Activated B cell treated with CpG ODN at 0.5 μM for 24 hours (primary cell): ENCODE results near the gene FAM200A. TPM values are rescaled to one million over a fixed set of nuclear protein-coding genes. Genes with fewer than 3 reads are reported as not detected.

Experiments
- ATAC-seq: fragments of 200-7000 bp; cut with Tn5 transposase; one replicate; pipeline ENCODE4 v1.10.0; 2021; ENCODE audit warnings: low read depth, mild to moderate bottlenecking, moderate library complexity
- CTCF ChIA-PET: fragments of 350-600 bp; sonication (Branson Sonifier 250); formaldehyde crosslinking; loops from one replicate; lab custom pipeline; 2021; ENCODE audit warnings: antibody characterized with exemption; lab: Charles Lee
- POLR2A ChIA-PET: fragments of 350-600 bp; sonication (Branson Sonifier 250); formaldehyde crosslinking; loops from one replicate; lab custom pipeline; 2021; ENCODE audit warnings: antibody characterized with exemption; lab: Charles Lee
- DNase-seq: peaks from one replicate; pipeline ENCODE4 v3.0.0; 2022
- H3K27ac Mint-ChIP-seq: one replicate; pipeline ENCODE4 v1.8.0; 2020; ENCODE audit warnings: mixed read lengths
- H3K27me3 Mint-ChIP-seq: one replicate; pipeline ENCODE4 v1.8.0; 2021; ENCODE audit warnings: mixed read lengths
- H3K36me3 Mint-ChIP-seq: one replicate; pipeline ENCODE4 v1.8.0; 2021; ENCODE audit warnings: low read depth, mixed read lengths
- H3K4me1 Mint-ChIP-seq: one replicate; pipeline ENCODE4 v1.8.0; 2021; ENCODE audit warnings: mixed read lengths
- H3K4me3 Mint-ChIP-seq: one replicate; pipeline ENCODE4 v1.8.0; 2020; ENCODE audit warnings: mild to moderate bottlenecking, mixed read lengths
- H3K9me3 Mint-ChIP-seq: one replicate; pipeline ENCODE4 v1.8.0; 2020; ENCODE audit warnings: mixed read lengths
- CTCF ChIP-seq: fragments of 200-600 bp; IDR thresholded peaks from one replicate; pipeline ENCODE4 v1.8.0; 2022; ENCODE audit warnings: antibody characterized with exemption, mild to moderate bottlenecking
- intact Hi-C: fragments of 100-400 bp; cut with micrococcal nuclease; formaldehyde crosslinking; loops from one replicate; pipeline ENCODE4 v1.15.1; 2024
- total RNA-seq: library from RNA; stranded (reverse); gene quantifications from 2 replicates; pipeline ENCODE4 v1.2.3, GENCODE V29; 2022

The FAM200A gene
- total RNA-seq, 1 donor from 2014 or later = 9.3 TPM

GRCh38 chr7:99543081-99543671, 8.7 kb downstream of the FAM200A start:
- DNase-seq = no peak
- peaks cover 18% of the 10 kb centered on the region for H3K9me3 Mint-ChIP-seq
- ChIA-PET POLR2A (no interaction called here), CTCF (no interaction called here)
- H3K4me3 Mint-ChIP-seq = no peak overlapping the region
- H3K27ac Mint-ChIP-seq = no peak overlapping the region
- H3K4me1 Mint-ChIP-seq = no peaks in the 10 kb centered on the region
- intact Hi-C loops = no loop called here
- H3K27me3 Mint-ChIP-seq = no peaks in the 10 kb centered on the region
- peaks cover 27% of the 10 kb centered on the region for H3K36me3 Mint-ChIP-seq
- no peak for ATAC-seq
- TF ChIP-seq CTCF = no peak

- H3K27me3 Mint-ChIP-seq = no peaks in the 10 kb centered on the region
- no peak overlapping the region for H3K4me3 Mint-ChIP-seq
- ATAC-seq = no peak
- intact Hi-C loops = no loop called here
- POLR2A ChIA-PET = interaction anchor here (1.0 kb wide), 1 partner anchor 70 kb away, joined by 9 read pairs; no protein-coding TSS in a partner anchor
- DNase-seq = no peak
- TF ChIP-seq CTCF = no peak
- H3K27ac Mint-ChIP-seq = no peak overlapping the region
- peaks cover 8% of the 10 kb centered on the region for H3K36me3 Mint-ChIP-seq
- no peaks in the 10 kb centered on the region for H3K4me1 Mint-ChIP-seq
- CTCF ChIA-PET = no interaction called here
- peaks cover 18% of the 10 kb centered on the region for H3K9me3 Mint-ChIP-seq
Observed at GRCh38 chr7:99541212-99541611, 10.7 kb downstream of the FAM200A start.

GRCh38 chr7:99540542-99540941, 11.4 kb downstream of the FAM200A start:
- DNase-seq = no peak
- TF ChIP-seq CTCF = no peak
- peaks cover 8% of the 10 kb centered on the region for H3K36me3 Mint-ChIP-seq
- intact Hi-C loops = no loop called here
- no peak for ATAC-seq
- ChIA-PET CTCF (no interaction called here), POLR2A (interaction anchor here (1.0 kb wide), 1 partner anchor 69 kb away, joined by 9 read pairs; no protein-coding TSS in a partner anchor)
- no peaks in the 10 kb centered on the region for H3K27me3 Mint-ChIP-seq
- H3K4me3 Mint-ChIP-seq = no peak overlapping the region
- peaks cover 18% of the 10 kb centered on the region for H3K9me3 Mint-ChIP-seq
- H3K27ac Mint-ChIP-seq = no peak overlapping the region
- H3K4me1 Mint-ChIP-seq = no peaks in the 10 kb centered on the region

GRCh38 chr7:99539213-99539811, 12.6 kb downstream of the FAM200A start:
- ChIA-PET CTCF (no interaction called here), POLR2A (interaction anchor here (0.6 kb wide), 1 partner anchor 27 kb away, joined by 3 read pairs; no protein-coding TSS in a partner anchor)
- H3K4me3 Mint-ChIP-seq = no peak overlapping the region
- no peak overlapping the region for H3K27ac Mint-ChIP-seq
- no peaks in the 10 kb centered on the region for H3K4me1 Mint-ChIP-seq
- intact Hi-C loops = no loop called here
- no peak for TF ChIP-seq CTCF
- no peaks in the 10 kb centered on the region for H3K27me3 Mint-ChIP-seq
- ATAC-seq (no peak), DNase-seq (no peak)
- H3K9me3 Mint-ChIP-seq = peaks cover 18% of the 10 kb centered on the region
- peaks cover 6% of the 10 kb centered on the region for H3K36me3 Mint-ChIP-seq

GRCh38 chr7:99535667-99536066, 16.2 kb downstream of the FAM200A start:
- Mint-ChIP-seq H3K4me3 (no peak overlapping the region), H3K27me3 (no peaks in the 10 kb centered on the region), H3K27ac (no peak overlapping the region), H3K36me3 (peaks cover 31% of the 10 kb centered on the region), H3K9me3 (peaks cover 31% of the 10 kb centered on the region), H3K4me1 (no peaks in the 10 kb centered on the region)
- POLR2A ChIA-PET = no interaction called here
- DNase-seq (no peak), ATAC-seq (no peak)
- no peak for TF ChIP-seq CTCF
- CTCF ChIA-PET = no interaction called here
- intact Hi-C loops = no loop called here
